Stimulated activated CD4-positive, alpha-beta T cell treated with anti-CD3 and anti-CD28 coated beads, Interleukin-2, amount 100 ng/mL, for 48 hours (primary cell): ENCODE measurements around the gene IGF2BP2.
"Not testable (repeated sequence)": the region's sequence is repeated elsewhere in the genome, so short reads cannot be mapped to it uniquely, and the experiment has no call there.

ENCODE experiments used
- DNase-seq, 2 donors: peaks; one replicate each; pipeline ENCODE4 v3.0.0-alpha.2; 2020

IGF2BP2 gene

DNA sequence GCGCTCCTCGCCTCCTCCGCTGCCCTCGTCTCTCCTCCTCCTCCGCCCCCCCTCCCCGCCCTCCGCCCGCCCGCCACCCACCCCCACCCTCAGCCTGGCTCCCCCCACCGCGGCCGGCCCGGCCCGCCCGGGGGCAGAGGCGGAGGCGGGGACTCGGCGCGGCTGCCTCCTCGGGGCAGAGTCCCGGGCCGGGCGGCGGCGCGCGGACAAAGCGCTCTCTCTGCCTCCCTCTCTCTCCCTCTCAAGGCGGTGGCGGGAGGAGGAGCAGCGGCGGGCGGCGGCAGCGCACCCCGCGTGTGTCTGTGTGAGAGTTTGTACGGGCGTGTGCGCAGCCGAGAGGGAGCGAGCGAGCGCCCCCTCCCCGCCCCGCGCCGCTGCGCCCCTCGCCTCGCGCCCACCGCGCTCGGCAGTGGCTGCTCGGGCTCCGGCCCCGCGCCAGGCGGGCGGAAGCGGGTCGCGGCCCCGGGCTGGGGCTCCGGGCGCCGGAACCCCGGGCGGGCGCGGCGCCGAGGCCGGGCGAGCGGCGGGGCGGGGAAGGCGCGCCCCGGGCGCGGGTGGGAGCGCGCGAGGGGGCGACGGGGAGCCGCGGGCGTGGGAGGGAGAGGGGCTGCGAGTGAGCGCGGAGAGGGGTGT lies at the start of gene IGF2BP2:
IGF2BP2 (minus strand) TSS at position 37 of the 633 bp plus-strand sequence. CDS start 82 bp downstream, outside the sequence.
- DNase-seq: peak; percentile 39 to 42

DNA sequence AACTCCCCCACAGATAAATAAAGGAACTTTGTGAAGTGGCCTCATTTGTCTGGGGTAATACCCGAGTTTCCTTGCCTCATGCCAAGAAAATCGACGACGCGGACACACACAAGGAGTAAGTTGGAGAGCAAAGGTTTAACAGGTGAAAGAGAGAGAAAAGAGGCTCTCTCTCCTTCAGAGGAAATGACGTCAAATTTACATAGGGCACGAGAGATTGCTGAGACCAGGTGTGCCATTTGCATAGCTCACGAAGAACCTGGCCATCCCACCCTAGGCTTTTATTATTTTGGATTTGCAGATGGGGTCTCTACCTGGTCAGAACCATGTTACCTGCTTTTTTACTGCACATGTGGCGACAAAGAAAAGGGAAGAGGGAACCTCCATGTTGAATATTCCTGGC lies 49.3 kb upstream of the IGF2BP2 start:
- DNase-seq: no peak

DNA sequence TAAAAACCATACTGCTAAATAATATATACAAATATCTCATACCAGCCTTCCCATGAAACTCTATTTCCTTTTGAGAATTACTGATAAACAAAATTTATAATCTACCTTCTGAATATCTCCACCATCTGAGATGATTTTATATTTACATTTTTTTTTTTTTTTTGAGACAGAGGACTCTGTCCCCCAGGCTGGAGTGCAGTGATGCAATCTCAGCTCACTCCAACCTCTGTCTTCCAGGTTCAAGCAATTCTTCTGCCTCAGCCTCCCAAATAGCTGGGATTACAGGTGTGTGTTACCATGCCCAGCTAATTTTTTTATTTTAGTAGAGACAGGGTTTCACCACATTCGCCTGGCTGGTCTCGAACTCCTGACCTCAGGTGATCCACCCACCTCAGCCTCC lies 42.8 kb upstream of the IGF2BP2 start:
- no peak for DNase-seq

DNA sequence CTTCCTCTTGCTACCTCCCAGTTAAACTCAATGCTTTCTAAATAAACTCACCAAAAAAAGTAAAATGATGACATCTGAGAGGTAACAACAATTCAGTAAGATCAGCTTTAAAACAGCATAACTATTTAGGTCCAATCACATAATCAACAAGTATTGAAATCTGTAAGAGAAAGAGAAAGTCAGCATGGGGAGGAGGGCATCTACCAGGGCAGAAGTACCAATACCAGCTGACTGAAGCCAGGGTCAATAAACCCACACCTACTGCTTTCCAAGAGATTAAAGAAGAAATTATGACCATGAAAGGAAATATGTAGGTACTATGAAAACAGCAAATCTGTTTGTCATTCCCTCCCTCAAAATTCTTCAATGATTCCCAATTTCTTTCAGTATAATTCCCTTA lies 42.2 kb upstream of the IGF2BP2 start:
- no peak for DNase-seq

DNA sequence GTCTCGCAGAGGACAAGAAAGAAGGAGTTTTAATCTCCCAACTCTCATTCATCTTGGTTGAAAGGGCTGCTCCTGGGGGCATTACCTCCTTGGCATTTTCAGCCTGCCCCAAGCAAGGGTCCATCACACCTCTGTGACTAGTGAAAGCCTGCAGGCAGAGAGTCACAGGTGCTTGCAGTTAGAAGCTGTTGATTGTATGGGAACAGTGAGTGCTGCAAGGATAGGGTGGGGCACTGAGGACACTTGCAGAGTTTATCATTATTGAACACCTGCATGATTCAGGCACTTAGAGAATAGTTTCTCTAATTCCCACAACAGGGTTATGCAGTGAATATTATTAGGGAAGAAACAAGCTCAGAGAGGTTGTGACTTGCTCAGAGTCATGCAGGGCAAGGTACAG lies 41.7 kb upstream of the IGF2BP2 start:
- no peak for DNase-seq

DNA sequence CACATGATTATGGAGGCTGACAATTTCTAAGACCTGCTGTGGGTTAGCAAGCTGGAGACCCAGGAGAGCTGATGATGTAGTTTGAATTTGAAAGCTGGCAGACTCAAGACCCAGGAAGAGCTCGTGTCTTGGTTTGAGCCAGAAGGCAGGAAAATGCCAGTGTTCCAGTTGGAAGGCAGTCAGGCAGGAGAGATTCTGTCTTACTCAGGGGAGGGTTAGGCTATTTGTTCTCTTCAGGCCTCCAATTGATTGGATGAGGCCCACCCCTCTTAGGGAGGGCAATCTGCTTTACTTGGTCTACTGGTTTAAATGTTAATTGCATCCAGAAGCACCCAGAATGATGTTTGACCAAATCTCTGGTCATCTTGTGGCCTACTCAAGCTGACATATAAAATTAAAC lies 40.4 kb upstream of the IGF2BP2 start:
- no peak for DNase-seq

DNA sequence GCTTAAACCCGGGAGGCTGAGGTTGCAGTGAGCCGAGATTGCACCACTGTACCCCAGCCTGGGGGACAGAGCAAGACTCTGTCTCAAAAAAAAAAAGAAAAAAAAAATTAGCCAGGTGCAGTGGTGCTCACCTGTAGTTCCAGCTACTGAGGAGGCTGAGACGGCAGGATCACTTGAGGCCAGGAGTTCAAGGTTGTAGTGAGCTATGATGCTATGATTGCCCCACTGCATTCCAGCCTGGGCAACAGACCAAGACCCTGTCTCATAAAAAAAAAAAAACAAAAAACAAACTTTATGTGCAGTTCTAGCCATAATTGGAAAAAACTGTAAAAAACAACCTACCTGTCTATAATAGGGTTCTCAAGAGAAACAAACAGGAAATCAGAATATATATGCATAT lies 39.9 kb upstream of the IGF2BP2 start:
- DNase-seq: no peak

DNA sequence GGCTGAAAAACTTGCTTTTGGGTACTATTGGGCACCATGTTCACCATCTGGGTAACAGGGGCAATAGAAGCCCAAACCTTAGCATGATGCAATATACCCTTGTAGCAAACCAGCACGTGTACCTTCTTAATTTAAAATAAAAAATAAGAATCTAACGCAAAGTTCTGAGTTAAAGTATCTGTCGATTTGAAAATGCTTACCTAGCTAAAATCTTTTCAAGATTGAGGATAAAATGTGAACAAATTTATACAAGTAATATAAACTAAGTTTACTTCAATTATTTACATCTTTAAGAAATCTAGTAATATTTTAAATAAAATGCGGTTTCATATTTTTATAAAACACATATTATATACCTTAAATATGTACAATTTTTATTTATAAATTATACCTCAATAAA lies 38.1 kb upstream of the IGF2BP2 start:
- DNase-seq: no peak

DNA sequence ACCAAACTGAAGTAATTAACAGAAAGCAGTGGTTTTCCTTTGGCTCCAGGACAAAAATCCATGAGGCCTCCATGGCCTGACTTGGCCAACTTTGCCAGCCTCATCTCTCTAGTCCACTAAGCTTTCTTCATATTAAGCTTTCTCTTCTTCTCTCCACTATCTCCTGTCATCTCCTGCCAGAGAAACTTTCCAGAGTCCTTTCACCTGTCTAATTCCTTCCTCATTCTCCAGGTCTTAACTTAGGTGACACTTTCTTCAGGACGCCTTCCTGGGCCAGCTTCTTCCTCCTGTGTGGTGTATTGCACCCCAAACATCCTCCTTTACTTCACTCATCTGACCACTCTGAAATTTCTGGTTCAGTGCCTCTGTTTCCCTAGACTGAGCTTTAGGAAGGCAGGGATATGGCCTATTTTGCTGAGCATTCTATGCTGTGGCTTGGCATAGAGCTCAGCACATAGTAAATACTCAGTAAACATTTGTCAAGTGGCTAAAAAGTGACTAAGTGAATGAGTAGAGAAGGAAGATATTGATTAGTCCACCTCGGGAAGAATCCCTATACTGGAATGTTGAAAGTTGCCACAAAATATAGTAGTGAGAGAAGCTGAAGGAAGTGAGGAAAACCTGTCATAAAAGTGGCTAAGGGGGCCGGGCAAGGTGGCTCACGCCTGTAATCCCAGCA lies 34.6 kb upstream of the IGF2BP2 start:
- no peak for DNase-seq

DNA sequence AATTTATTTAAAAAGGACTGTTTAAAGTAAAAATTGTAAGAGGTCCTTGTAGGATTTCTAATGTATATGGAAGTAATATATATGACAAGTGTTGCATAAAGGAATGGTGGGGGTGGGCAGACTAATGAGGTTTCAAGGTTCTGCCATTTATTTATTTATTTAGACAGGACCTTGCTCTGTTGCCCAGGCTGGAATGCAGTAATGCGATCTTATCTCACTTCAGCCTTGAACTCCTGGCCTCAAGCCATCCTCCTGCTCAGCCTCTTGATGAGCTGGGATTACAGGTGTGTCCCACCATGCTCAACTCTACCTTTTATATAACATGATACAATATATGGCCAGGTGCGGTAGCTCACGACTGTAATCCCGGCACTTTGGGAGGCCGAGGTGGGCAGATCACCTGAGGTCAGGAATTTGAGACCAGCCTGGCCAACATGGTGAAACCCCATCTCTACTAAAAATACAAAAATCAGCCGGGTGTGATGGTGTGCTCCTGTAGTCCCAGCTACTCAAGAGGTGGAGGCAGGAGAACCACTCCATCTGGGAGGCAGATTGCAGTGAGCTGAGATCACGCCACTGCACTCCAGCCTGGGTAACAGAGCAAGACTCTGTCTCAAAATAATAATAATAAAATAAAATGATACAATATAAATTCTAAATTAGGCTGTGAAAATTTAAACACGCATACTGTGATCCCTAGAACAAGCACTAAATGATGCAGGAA lies 33.8 kb upstream of the IGF2BP2 start:
- no peak for DNase-seq

DNA sequence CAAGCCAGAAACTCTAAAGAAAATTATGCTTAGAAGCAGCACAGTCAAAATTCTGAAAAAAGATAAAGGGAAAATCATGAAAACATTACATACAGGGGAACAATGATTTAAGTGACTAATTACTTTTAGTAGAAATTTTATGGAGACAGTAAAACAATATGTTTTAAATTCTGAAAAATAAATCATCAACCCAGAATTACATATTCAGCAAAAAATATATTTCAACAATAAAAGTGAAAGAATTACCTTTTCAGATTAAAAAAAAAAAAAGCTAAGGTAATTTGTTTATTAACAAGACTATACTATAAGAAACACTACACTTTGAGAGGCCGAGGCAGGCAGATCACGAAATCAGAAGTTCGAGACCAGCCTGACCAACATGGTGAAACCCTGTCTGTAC lies 32.4 kb upstream of the IGF2BP2 start:
- no peak for DNase-seq

DNA sequence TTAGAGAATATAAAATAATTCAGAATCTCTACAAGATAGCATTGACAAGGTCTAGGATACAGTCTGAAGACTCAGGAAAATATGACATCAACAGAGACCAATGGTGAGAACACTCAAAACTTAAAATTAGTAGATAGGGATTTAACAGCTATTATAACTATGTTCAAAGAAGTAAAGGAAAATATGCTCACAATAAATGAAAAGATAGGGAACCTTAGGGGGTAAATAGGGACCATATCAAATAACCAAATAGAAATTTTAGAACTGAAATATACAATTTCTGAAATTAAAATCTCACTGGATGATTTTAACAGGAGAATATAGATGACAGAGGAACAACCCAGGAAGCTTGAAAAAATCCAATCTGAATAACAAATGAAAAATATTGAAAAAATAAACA lies 31.8 kb upstream of the IGF2BP2 start:
- DNase-seq: no peak

DNA sequence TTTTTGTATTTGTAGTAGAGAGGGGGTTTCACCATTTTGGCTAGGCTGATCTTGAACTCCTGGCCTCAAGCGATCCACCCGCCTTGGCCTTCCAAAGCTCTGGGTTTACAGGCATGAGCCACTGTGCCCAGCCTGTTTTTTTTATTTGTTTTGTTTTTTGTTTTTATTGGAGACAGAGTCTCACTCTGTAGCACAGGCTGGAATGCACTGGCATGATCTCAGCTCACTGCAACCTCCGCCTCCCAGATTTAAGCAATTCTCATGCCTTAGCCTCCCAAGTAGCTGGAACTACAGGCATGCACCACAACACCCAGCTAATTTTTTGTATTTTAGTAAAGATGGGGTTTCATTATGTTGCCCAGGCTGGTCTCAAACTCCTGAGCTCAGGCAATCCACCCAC lies 28.9 kb upstream of the IGF2BP2 start:
- DNase-seq: not testable (repeated sequence)

DNA sequence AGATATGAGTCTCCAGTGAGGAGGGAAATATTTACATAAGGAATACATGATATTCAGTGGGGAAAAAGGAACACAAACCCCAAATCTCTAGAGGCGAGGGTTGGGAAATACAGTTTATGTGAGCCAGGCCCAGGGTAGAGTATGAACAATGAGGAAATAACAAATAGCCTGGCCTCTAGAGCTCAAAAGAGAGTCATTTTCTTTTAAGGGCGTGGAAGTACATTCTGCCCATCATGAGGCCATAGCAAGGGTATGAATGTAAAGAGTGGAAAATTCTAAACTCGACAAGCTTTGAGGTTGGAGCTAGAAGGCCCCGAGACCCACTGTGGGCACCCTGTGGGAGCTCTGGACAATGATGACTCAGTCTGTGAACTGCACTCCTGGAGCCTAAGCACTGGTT lies 27.8 kb upstream of the IGF2BP2 start:
- DNase-seq: no peak

DNA sequence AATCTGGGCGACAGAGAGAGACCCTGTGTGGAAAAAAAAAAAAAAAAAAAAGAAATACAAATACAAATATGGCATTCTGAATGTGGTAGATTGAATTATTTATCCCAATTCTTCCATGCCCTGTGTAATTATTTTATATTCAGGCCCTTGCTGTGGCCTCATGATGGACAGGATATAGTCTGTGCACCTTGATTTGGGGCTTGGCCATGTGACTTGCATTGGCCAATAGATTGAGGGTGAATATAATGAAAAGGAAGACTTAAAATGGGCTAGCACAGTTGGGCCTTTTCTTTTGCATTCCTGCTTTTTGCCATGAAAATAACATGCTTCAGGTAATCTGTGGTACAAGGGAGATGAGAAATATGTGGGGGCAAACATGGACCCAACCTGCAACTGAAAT lies 27.1 kb upstream of the IGF2BP2 start:
- no peak for DNase-seq

DNA sequence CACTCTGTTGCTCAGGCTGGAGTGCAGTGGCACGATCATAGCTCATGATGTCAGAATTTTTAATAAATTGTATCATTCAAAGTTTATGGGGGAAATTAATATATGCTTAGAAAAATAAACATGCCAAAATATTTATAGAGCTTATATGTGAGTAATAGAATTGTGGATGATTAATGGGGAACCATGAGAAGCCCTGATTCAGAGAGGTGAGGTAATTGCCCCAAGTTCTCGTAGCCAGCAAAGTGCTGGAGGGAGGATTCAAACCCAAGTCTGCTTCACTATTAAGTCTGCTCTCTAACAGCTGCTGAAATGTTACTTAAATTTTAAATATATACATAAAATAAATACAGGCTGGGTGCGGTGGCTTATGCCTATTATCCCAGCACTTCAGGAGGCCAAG lies 26.2 kb upstream of the IGF2BP2 start:
- no peak for DNase-seq

DNA sequence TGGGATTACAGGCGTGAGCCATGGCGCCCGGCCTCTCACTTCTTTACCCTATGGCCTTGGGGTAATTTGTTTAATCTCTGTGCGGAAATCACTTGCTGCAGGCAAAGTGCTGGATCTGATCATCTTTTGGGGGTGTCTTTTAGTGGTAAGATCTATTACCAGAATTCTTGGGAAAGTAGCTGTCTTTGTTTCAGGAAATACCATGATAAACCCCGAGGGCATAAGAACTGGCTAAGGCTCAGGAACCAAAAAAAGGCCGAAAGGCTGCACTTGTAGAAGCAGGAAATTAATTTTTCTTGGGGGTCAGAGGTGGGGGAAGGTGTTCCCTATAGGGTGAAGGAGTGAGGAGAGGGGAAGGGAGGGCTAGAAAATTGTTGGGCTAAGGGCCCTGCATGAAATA lies 22.7 kb upstream of the IGF2BP2 start:
- no peak for DNase-seq

DNA sequence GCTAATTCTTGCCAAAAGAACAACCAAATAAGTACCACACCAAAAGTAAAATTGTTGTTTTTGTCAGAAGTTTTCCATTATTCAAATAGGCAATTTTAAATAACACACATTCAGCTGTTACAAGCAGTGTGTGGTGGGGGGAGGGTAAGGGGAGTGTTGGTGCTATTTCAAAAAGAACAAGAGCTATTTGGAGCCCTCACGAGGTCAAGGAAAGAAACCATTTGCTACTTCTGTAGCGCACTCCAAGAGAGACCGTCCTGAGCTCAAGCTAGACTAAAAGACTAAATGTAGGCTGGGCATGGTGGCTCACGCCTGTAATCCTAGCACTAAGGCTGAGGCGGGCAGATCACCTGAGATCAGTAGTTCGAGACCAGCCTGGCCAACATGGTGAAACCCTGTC lies 21.2 kb upstream of the IGF2BP2 start:
- DNase-seq: no peak

DNA sequence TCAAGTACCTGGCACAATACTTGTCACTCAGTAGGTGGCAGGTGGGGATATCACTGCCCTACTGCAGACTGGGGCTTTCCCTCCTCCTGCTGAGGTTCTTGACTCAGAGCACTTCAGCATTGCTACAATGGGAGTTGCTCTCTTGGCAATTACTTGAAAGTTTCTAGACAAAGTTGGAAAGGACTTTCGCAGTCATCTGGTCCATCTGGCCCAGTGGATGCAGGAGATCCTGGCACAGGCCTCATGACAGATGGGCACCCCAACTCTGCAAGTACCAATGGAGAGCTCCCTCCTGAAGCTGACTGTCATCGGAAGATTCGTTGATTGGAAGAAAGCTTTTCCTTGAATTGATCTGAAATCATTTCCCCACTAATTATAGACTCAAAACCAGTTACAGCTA lies 19.2 kb upstream of the IGF2BP2 start:
- no peak for DNase-seq

DNA sequence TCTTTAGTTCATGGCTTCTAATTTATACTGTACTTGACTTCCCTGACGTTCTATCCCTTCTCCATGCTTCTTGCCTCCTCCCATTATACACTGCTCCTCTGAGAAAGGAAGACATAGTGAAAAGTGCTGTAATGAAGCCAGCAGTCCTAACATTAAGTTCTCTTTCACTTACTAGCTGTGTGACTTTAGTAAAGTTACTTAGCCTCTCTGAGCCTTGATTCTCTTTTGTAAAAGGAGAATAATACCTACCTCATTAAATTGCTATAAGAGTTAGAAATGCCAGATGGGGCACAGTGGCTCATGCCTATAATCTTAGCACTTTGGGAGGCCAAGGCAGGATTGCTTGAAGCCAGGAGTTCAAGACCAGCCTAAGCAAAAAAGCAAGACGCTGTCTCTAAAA lies 18.8 kb upstream of the IGF2BP2 start:
- no peak for DNase-seq

DNA sequence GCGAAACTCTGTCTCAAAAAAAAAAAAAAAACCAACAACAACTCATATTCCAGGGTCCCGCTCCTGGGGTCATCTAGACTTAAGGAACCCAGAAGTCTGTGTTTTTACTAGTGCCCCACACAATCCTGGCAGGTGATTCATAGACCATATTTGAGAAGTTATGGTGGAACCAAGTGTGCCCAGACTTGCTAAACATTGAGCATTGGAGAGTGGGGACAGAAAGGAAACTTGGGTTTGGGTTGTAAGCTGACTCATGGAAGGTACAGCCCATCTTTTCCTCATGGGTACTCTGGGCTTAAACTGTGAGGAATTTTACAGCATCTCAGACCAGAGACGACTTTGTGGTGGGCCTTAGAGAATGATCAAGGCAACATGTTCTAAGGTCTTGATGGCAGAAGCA lies 18.3 kb upstream of the IGF2BP2 start:
- no peak for DNase-seq

DNA sequence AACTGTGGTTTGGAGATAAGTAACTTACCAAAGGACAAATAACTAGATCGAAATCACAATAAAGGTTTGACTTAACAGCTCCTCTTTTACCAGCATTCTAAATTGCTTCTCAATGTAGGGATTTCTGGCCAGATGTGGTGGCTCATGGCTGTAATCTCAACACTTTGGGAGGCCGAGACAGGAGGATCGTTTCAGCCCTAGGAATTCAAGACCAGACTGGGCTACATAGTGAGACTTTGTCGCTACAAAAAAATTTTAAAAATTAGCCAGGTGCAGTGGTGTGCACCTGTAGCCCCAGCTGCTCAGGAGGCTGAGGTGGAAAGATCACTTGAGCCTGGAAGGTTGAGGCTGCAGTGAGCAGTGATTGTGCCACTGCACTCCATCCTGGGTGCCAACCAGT lies 17.4 kb upstream of the IGF2BP2 start:
- DNase-seq: no peak

DNA sequence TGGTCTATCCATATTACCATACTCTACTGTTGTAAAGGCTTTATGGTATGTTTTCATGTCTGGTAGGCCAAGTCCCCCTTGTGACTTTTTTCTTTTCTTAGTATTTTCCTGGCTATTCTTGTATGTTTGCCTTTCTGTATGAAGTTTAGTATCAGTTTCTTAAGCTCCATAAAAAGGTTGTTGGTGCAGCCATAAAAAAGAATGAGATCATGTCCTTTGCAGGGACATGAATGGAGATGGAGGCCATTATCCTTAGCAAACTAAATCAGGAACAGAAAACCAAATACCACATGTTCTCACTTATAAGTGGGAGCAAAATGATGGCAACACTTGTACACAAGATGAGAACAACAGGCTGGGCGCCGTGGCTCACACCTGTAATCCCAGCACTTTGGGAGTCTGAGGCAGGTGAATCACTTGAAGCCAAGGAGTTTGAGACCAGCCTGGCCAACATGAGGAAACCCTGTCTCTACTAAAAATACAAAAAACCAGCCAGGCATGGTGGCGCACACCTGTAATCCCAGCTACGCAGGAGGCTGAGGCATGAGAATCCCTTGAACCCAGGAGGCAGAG lies 13.7 kb upstream of the IGF2BP2 start:
- DNase-seq: not testable (repeated sequence)

DNA sequence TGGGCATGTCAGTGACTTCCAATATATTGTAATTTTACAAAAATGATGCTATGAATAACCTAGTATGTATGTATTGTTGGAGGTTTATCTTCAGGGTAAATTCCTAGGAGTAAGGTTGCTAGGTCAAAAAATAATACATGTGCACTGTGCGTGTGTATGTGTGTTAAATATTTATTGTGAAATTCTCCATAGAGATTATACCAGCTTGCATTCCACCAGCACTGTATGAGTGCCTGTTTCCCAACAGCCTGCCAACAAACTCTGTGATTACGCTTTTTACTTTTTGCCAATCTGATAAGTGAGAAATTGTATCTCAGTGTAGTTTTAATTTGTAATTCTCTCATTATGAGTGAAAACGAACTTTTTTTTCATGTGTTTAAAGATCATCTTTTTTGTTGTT lies 12.6 kb upstream of the IGF2BP2 start:
- no peak for DNase-seq
